CD4-positive, alpha-beta T cell (primary cell): ENCODE data around the gene ADCY5. TPM values are rescaled to one million over a fixed set of nuclear protein-coding genes. Genes with fewer than 3 reads are reported as not detected.

ENCODE experiments used
- ATAC-seq: fragments of 200-7000 bp; cut with Tn5 transposase; one replicate; pipeline ENCODE4 v1.10.0; 2022; ENCODE audit warnings: mild to moderate bottlenecking; ENCODE audit not compliant: poor library complexity
- CTCF ChIA-PET: fragments of 350-600 bp; sonication (Branson Sonifier 250); formaldehyde crosslinking; loops from one replicate; lab custom pipeline; 2021; ENCODE audit warnings: antibody characterized with exemption, inconsistent platforms; lab: Charles Lee
- POLR2A ChIA-PET: fragments of 350-600 bp; sonication (Branson Sonifier 250); formaldehyde crosslinking; loops from one replicate; lab custom pipeline; 2021; ENCODE audit warnings: antibody characterized with exemption, inconsistent platforms; lab: Charles Lee
- DNase-seq, 14 experiments: peaks; one replicate each; pipeline ENCODE4 v3.0.0-alpha.2; 2013 to 2020; ENCODE audit warnings: mixed read lengths in 2 of 14
- H3K27ac ChIP-seq, 2 donors: one replicate each; pipeline versions ENCODE4 v1.5.1 to v1.7.0; 2013; ENCODE audit warnings: low read length in 2 of 2, low read depth in 1 of 2, mild to moderate bottlenecking in 1 of 2
- H3K27me3 ChIP-seq, 2 experiments: 1 replicate in 1 of 2; 2 replicates in 1 of 2; pipeline versions ENCODE4 v1.6.1 to v1.7.0; 2013; ENCODE audit warnings: low read length in 2 of 2, control low read depth in 1 of 2, mild to moderate bottlenecking in 1 of 2, moderate library complexity in 1 of 2; ENCODE audit not compliant: insufficient read depth in 2 of 2, control insufficient read depth in 1 of 2
- H3K36me3 ChIP-seq: one replicate; pipeline ENCODE4 v1.6.1; 2013; ENCODE audit warnings: low read length, control low read depth; ENCODE audit not compliant: insufficient read depth
- H3K4me1 ChIP-seq: one replicate; pipeline ENCODE4 v1.6.1; 2013; ENCODE audit warnings: low read length, control low read depth; ENCODE audit not compliant: insufficient read depth
- H3K4me3 ChIP-seq: one replicate; pipeline ENCODE4 v1.5.1; 2013; ENCODE audit warnings: mild to moderate bottlenecking, low read length, moderate library complexity
- H3K9me3 ChIP-seq, 2 experiments: 1 replicate in 1 of 2; 2 replicates in 1 of 2; pipeline versions ENCODE4 v1.6.1 to v1.7.0; 2013; ENCODE audit warnings: low read length in 2 of 2, mild to moderate bottlenecking in 2 of 2, control low read depth in 1 of 2, moderate library complexity in 1 of 2; ENCODE audit not compliant: control insufficient read depth in 1 of 2, insufficient read depth in 1 of 2
- H3K27ac Mint-ChIP-seq: one replicate; pipeline ENCODE4 v1.8.0; 2020; ENCODE audit warnings: mixed read lengths
- H3K27me3 Mint-ChIP-seq: one replicate; pipeline ENCODE4 v1.8.0; 2021; ENCODE audit warnings: mixed read lengths
- H3K36me3 Mint-ChIP-seq: one replicate; pipeline ENCODE4 v1.8.0; 2021; ENCODE audit warnings: low read depth, mixed read lengths
- H3K4me1 Mint-ChIP-seq: one replicate; pipeline ENCODE4 v1.8.0; 2021; ENCODE audit warnings: low read depth, mixed read lengths
- H3K4me3 Mint-ChIP-seq: one replicate; pipeline ENCODE4 v1.8.0; 2020; ENCODE audit warnings: mild to moderate bottlenecking, mixed read lengths
- H3K9me3 Mint-ChIP-seq: one replicate; pipeline ENCODE4 v1.8.0; 2020; ENCODE audit warnings: mixed read lengths
- intact Hi-C, 2 experiments: fragments of 100-400 bp; cut with DNase I in 1 of 2; cut with micrococcal nuclease in 1 of 2; formaldehyde crosslinking; loops; one replicate each; pipeline versions ENCODE4 v1.15.1 to v1.9.0; 2023 to 2025; cut with DNase I, micrococcal nuclease
- total RNA-seq, 174 experiments: library from RNA in 2 of 174; stranded (reverse) in 2 of 174; gene quantifications; one replicate each; pipeline ENCODE4 v1.2.3 and lab custom pipeline; 2021 to 2026
- TF ChIP-seq, protein P1 (sequence below): fragments of 200-600 bp; IDR thresholded peaks from one replicate; pipeline ENCODE4 v1.8.0; 2022; ENCODE audit warnings: antibody characterized with exemption, mild to moderate bottlenecking

The ADCY5 gene
- total RNA-seq, 2 experiments from 2014 or later: not detected

DNA sequence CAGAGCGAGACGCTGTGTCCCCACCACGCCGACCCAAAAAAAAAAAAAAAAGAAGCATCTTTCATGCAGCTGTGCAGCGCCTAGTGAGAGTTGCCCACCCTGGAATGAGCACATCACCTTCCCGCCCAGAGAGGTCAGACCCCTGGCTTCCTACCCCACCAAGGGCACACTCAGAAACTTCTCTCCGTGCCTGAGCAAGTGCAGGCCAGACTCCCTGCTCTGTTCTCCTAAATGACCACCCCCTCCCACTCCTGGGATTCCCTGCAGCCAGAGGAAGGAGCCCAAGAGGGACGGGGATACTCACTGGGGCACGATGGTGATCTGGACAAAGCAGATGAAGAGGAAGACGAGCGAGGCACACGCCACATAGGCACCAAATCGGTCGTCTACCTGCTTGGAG, 131.2 kb downstream of the ADCY5 start:
- ATAC-seq: no peak
- ChIA-PET POLR2A (no interaction called here), CTCF (no interaction called here)
- intact Hi-C loops: no loop called here
- H3K4me1 Mint-ChIP-seq: no peaks in the 10 kb centered on the region
- no peak for DNase-seq
- no peak overlapping the region for H3K4me3 Mint-ChIP-seq
- H3K4me3 ChIP-seq: no peak overlapping the region
- no peaks in the 10 kb centered on the region for H3K36me3 Mint-ChIP-seq
- no peak overlapping the region for H3K27ac Mint-ChIP-seq
- TF ChIP-seq, protein P1, sequence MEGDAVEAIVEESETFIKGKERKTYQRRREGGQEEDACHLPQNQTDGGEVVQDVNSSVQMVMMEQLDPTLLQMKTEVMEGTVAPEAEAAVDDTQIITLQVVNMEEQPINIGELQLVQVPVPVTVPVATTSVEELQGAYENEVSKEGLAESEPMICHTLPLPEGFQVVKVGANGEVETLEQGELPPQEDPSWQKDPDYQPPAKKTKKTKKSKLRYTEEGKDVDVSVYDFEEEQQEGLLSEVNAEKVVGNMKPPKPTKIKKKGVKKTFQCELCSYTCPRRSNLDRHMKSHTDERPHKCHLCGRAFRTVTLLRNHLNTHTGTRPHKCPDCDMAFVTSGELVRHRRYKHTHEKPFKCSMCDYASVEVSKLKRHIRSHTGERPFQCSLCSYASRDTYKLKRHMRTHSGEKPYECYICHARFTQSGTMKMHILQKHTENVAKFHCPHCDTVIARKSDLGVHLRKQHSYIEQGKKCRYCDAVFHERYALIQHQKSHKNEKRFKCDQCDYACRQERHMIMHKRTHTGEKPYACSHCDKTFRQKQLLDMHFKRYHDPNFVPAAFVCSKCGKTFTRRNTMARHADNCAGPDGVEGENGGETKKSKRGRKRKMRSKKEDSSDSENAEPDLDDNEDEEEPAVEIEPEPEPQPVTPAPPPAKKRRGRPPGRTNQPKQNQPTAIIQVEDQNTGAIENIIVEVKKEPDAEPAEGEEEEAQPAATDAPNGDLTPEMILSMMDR: no peak
- no peak overlapping the region for H3K27ac ChIP-seq
- peaks cover 0 to 4% of the 10 kb centered on the region in 2 experiments for H3K27me3 ChIP-seq
- peaks cover 3% of the 10 kb centered on the region for H3K4me1 ChIP-seq
- H3K27me3 Mint-ChIP-seq: peaks cover 35% of the 10 kb centered on the region
- no peaks in the 10 kb centered on the region for H3K9me3 Mint-ChIP-seq
- H3K9me3 ChIP-seq: peaks cover 0 to 3% of the 10 kb centered on the region in 2 experiments
- H3K36me3 ChIP-seq: no peaks in the 10 kb centered on the region

DNA sequence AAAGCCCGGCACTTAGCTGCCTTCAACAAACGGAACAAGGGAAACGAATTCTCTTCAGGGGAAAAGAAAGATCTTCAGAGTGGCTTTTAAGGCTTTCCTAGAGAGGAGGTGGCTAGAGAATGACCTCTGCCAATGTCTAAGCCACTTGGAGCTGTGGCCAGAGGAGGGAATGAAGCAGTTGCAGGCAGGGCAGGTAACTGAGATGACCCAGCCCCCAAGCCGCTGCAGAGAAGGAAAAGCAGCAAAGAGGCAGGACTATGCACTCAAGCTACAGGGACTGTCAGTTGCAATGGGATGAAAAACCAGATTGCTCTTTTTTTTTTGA, 133.7 kb downstream of the ADCY5 start:
- peaks cover 25% of the 10 kb centered on the region for H3K27me3 Mint-ChIP-seq
- no peaks in the 10 kb centered on the region for H3K36me3 Mint-ChIP-seq
- Histone ChIP-seq H3K27me3 (peaks cover 0 to 4% of the 10 kb centered on the region in 2 experiments), H3K4me1 (peaks cover 3% of the 10 kb centered on the region), H3K27ac (no peak overlapping the region), H3K4me3 (no peak overlapping the region), H3K9me3 (no peaks in the 10 kb centered on the region), H3K36me3 (no peaks in the 10 kb centered on the region)
- CTCF ChIA-PET: no interaction called here
- ATAC-seq (no peak), DNase-seq (no peak)
- no peak overlapping the region for H3K4me3 Mint-ChIP-seq
- TF ChIP-seq, protein P1: no peak
- H3K9me3 Mint-ChIP-seq: no peaks in the 10 kb centered on the region
- POLR2A ChIA-PET: no interaction called here
- intact Hi-C loops: no loop called here
- no peak overlapping the region for H3K27ac Mint-ChIP-seq
- H3K4me1 Mint-ChIP-seq: no peaks in the 10 kb centered on the region

DNA sequence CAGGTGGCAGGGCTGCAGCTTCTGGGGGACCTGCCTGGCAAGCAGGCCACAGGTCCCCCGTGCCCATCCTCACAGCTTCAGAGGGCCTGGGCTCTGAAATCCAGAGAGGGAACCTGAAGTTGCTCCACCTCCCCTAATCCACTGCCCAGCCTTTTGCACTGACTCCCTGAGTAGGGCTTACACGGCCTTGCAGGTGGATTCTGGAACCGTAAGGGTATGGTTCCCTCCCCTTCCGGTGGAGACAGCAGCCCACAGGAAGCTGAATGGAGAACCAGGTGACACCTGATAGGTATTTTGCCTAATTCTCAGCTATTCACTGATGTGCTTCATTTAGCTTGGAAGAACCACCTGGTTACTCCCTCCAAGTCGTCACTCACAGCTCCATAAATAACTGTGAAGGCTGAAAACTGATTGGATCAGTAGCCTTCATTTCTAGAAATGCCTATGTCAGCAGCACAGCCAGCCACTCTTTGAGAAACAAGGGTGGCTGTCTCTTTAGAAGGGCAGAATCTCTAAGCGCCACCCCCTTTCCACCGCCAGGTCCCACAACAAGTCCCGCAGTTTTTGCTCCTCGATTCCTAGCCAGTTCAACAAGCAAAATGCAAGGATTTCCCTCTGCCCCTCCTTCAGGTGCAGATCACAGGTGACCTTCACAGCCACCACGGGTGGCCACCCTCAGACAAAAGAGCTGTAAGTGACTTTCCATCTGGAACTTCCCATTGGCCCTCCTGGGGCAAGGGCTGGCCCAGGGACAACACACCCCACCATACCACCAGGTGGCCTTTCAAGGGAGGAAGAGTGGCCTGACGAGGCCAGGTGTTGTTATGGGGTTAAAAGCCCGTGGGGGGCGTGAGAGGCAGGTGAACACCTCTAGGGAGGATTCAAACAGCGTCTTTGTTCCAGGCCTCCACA, 134.3 kb downstream of the ADCY5 start:
- no peak overlapping the region for H3K27ac Mint-ChIP-seq
- DNase-seq: no peak
- H3K36me3 Mint-ChIP-seq: no peaks in the 10 kb centered on the region
- no peak overlapping the region for H3K4me3 Mint-ChIP-seq
- no peak for ATAC-seq
- Histone ChIP-seq H3K4me3 (no peak overlapping the region), H3K9me3 (no peaks in the 10 kb centered on the region), H3K36me3 (no peaks in the 10 kb centered on the region), H3K27ac (no peak overlapping the region), H3K4me1 (peaks cover 3% of the 10 kb centered on the region), H3K27me3 (peaks cover 0 to 4% of the 10 kb centered on the region in 2 experiments)
- ChIA-PET POLR2A (no interaction called here), CTCF (no interaction called here)
- no peaks in the 10 kb centered on the region for H3K4me1 Mint-ChIP-seq
- peaks cover 19% of the 10 kb centered on the region for H3K27me3 Mint-ChIP-seq
- H3K9me3 Mint-ChIP-seq: no peaks in the 10 kb centered on the region
- TF ChIP-seq, protein P1: no peak
- intact Hi-C loops: no loop called here
